Pancreas (tissue), 10 donors: Measurements from ENCODE around the gene ZNF784. TPM values are rescaled to one million over a fixed set of nuclear protein-coding genes. Genes with fewer than 3 reads are reported as not detected.
A peak's percentile ranks its signal among the peaks of the same experiment; 100 is the strongest.

Experiments used
- ATAC-seq, 4 donors: fragments of 200-7000 bp; cut with Tn5 transposase; one replicate each; pipeline versions ENCODE4 v1.8.0 to v1.9.1; 2020; ENCODE audit warnings: mild to moderate bottlenecking in 4 of 4, moderate library complexity in 4 of 4
- DNase-seq, 6 donors: peaks; one replicate each; pipeline ENCODE4 v3.0.0-alpha.2; 2020
- FAIRE-seq: peaks from 2 replicates; lab custom pipeline; 2012; peaks lifted over from hg19 to GRCh38; lab: Jason Lieb, UNC
- H3K27ac ChIP-seq, 4 donors: fragments of 200-600 bp; sonication (generic); 1 replicate in 3 of 4; 2 replicates in 1 of 4; pipeline versions ENCODE4 v1.5.0 to v1.8.0; 2020
- H3K27me3 ChIP-seq, 4 donors: fragments of 200-600 bp; one replicate each; pipeline ENCODE4 v1.8.0; 2021
- H3K36me3 ChIP-seq, 3 donors: fragments of 200-600 bp; sonication (generic) in 1 of 3; one replicate each; pipeline versions ENCODE4 v1.5.0 to v1.8.0; 2020 to 2021
- H3K4me1 ChIP-seq, 3 donors: fragments of 200-600 bp; one replicate each; pipeline ENCODE4 v1.8.0; 2021
- H3K4me3 ChIP-seq, 4 donors: fragments of 200-600 bp; sonication (generic) in 2 of 4; one replicate each; pipeline versions ENCODE4 v1.5.0 to v1.8.0; 2020 to 2021
- H3K9me3 ChIP-seq, 4 donors: fragments of 200-600 bp; one replicate each; pipeline ENCODE4 v1.8.0; 2021
- WGBS, 2 donors: extraction: QIAGEN DNeasy Blood & Tissue Kit; methylation state at CpG; one replicate each; pipeline ENCODE4 v1.1.7; 2013; 5-methylcytosine and 5-hydroxymethylcytosine counted together
- intact Hi-C, 3 donors: fragments of 100-400 bp; cut with DNase I; formaldehyde crosslinking; loops; one replicate each; pipeline versions ENCODE4 v1.11.1 to v1.14.2; 2022
- polyA plus RNA-seq, 2 donors: library from polyadenylated mRNA; stranded (reverse); fragments of 200-250 nt; gene quantifications; one replicate each; pipeline ENCODE4 v1.2.3, GENCODE V29; 2013
- total RNA-seq, 6 donors: library from RNA; stranded (reverse); fragmentation: NEBNext Ultra II Directional in 4 of 6; extraction: Animal tissue kit (Norgen Biotek cat#: 25700) in 4 of 6; gene quantifications; one replicate each; pipeline versions ENCODE4 v1.2.1 to v1.2.4, GENCODE V29; 2021 to 2023
- TF ChIP-seq, protein P1 (sequence below), 4 donors: fragments of 200-600 bp; sonication (generic) in 3 of 4; IDR thresholded peaks; one replicate each; pipeline versions ENCODE4 v1.5.0 to v1.8.0; 2021; ENCODE audit warnings: antibody characterized with exemption in 4 of 4
- donor health status: healthy with polysubstance abuse.
- donor health status: DM: no; HTN: no; CAD: no; lungs with moderate emphysema.
- donor health status: DM: no; HTN: no; CAD: no.
- donor health status: control.
- donor health status: control.
- donor health status: Bipolar disorder and iron deficiency.
- donor health status: DM: yes; HTN: yes; CAD: no.
- donor health status: DM: no; HTN: no; CAD: no.
- donor health status: DM: no; HTN: no; CAD: no.
- donor health status: DM: yes; HTN: yes; CAD: no.

The ZNF784 gene
- total and polyA plus RNA-seq, 8 donors = 3.7 to 12.9 (median 5.1) TPM

DNA sequence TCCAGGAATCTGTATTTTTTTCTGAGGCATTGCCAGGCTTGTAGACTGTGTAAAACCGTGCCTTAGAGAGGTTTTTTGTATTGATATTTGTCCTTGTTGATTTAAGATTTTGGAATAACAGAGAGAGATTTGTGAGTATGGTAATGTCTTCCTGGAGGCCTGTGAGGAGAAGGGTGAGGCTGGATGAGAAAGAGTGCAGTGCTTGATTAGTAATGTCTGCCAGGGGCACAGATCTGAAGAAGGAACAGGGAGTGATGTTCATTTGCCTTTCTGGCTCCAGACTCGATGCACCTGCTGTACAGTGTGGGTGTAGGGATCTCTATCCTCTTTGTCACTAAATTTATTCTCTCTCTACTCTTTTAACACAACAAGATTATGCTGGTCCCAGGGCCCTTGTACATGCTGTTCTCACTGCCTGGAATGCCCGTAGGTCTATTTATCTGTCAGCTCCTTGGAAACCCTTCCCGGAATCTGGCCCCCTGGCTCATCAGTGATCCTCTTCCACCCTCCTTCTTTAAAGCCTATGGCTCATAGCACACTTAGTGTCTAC is 29.3 kb downstream of the ZNF784 start:
- WGBS, 2 donors = 89% methylated on average over 4 of the region's 4 CpGs
- Histone ChIP-seq H3K4me3 (no peak overlapping the region), H3K4me1 (no peaks in the 10 kb centered on the region), H3K9me3 (no peaks in the 10 kb centered on the region), H3K27ac (no peak overlapping the region), H3K27me3 (no peaks in the 10 kb centered on the region), H3K36me3 (peaks cover 0 to 19% (median 3%) of the 10 kb centered on the region in 3 donors)
- DNase-seq = no peak
- ATAC-seq = no peak
- FAIRE-seq = no peak
- intact Hi-C loops = no loop called here
- TF ChIP-seq, protein P1, sequence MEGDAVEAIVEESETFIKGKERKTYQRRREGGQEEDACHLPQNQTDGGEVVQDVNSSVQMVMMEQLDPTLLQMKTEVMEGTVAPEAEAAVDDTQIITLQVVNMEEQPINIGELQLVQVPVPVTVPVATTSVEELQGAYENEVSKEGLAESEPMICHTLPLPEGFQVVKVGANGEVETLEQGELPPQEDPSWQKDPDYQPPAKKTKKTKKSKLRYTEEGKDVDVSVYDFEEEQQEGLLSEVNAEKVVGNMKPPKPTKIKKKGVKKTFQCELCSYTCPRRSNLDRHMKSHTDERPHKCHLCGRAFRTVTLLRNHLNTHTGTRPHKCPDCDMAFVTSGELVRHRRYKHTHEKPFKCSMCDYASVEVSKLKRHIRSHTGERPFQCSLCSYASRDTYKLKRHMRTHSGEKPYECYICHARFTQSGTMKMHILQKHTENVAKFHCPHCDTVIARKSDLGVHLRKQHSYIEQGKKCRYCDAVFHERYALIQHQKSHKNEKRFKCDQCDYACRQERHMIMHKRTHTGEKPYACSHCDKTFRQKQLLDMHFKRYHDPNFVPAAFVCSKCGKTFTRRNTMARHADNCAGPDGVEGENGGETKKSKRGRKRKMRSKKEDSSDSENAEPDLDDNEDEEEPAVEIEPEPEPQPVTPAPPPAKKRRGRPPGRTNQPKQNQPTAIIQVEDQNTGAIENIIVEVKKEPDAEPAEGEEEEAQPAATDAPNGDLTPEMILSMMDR (IDR thresholded peaks at IDR 0.05) = no peak

DNA sequence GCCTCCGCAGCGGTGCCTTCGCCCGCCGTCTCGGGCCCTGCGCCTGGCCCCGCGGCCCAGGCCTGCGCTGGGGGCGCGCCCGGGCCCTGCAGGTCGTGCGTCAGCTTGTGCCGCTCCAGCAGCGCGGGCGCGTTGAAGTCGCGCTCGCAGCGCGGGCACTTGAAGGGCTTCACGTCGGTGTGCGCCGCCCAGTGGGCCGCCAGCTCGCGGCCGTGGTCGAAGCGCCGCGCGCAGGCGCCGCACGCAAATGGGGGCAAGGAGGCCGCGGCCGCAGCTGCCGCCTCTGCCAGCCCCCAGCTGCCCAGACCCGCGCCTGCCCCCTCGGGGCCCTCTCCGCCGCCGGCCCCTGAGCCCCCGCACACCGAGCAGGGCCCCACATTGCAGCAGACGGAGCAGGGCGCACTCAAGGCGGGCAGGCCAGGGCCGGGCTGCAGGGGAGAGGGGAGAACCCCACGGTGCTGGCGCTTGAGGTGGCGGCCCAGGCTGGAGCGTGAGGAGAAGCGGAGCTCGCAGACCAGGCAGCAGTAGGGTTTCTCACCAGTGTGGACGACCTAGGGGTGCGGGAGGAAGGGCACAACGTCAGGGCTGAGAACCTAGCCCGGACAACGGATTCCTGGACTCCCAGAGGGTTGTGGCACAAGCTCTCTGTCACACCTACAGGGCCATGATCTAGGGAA is 31.1 kb downstream of the ZNF784 start:
- ATAC-seq (no peak), DNase-seq (peak in 3 of 6 donors; percentile 8 to 69 (median 42)), FAIRE-seq (no peak)
- intact Hi-C loops = no loop called here
- WGBS, 2 donors = 88 to 89% methylated on average over 61 to 68 of the region's 68 CpGs
- H3K4me3 ChIP-seq = no peak overlapping the region
- H3K4me1 ChIP-seq = no peaks in the 10 kb centered on the region
- TF ChIP-seq, protein P1 (IDR thresholded peaks at IDR 0.05) = no peak
- H3K36me3 ChIP-seq = peaks cover 0 to 19% (median 3%) of the 10 kb centered on the region in 3 donors
- no peak overlapping the region for H3K27ac ChIP-seq
- H3K27me3 ChIP-seq = no peaks in the 10 kb centered on the region
- H3K9me3 ChIP-seq = no peaks in the 10 kb centered on the region

DNA sequence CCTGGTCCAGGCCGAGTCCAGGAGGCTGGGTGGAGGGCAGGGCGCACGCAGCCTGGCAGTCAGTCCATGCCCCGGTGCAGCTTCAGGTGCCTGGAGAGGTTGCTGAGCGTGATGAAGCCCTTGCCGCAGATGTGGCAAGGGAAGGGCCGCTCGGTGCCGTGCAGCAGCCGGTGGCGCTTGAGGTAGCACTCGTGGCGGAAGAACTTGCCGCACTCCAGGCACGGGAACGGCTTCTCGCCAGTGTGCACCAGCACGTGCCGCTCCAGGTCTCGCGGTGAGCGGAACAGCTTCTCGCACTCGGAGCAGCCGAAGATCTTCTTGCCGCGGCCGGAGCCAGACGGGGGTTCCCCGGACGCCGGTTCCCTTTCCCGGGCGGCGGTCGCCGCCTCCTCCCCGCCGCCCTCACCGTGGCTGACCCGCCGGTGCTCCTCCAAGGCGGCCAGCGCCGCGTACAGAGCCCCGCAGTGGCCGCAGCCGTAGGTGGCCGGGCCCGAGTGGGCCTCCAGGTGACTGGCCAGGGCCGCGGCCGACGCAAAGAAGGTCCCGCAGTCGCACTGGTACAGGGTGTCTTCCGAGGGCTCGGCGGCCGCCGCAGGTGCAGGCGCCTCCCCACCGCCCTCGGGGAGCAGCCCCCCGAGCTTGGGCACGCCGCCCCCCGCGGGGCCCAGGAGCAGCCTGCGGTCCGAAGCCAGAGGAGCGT is 31.8 kb downstream of the ZNF784 start:
- peaks cover 0 to 19% (median 3%) of the 10 kb centered on the region in 3 donors for H3K36me3 ChIP-seq
- H3K4me3 ChIP-seq = no peak overlapping the region
- no peaks in the 10 kb centered on the region for H3K4me1 ChIP-seq
- TF ChIP-seq, protein P1 (IDR thresholded peaks at IDR 0.05) = no peak
- no peak for FAIRE-seq
- no peaks in the 10 kb centered on the region for H3K27me3 ChIP-seq
- 91 to 95% methylated on average over 56 to 73 of the region's 73 CpGs for WGBS, 2 donors
- H3K27ac ChIP-seq = no peak overlapping the region
- peak in 3 of 6 donors; percentile 10 to 65 (median 42) for DNase-seq
- no peaks in the 10 kb centered on the region for H3K9me3 ChIP-seq
- no peak for ATAC-seq
- intact Hi-C loops = no loop called here

DNA sequence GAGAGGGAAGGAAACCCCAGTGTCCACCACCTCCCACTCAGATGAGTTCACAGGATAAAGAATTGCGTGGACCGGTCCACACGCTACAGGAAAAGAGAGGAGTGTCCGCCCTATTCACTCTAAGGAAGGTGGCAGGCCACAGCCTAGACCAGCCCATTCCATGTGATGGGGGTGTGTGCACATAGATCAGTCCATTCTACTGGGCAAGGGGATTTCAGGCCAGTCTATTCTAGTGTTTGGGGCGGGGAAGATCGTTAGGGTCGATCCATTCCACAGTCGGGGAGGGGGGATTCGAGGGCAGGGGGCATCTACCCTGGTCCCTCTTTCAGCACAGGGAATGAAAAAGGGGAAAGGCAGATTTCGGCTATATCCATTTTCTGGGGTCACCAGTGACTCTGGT is 32.8 kb downstream of the ZNF784 start:
- ATAC-seq (no peak), FAIRE-seq (no peak), DNase-seq (no peak)
- no peaks in the 10 kb centered on the region for H3K9me3 ChIP-seq
- H3K4me1 ChIP-seq = peaks cover 4 to 5% (median 4%) of the 10 kb centered on the region in 3 donors
- no peak overlapping the region for H3K27ac ChIP-seq
- no peaks in the 10 kb centered on the region for H3K27me3 ChIP-seq
- H3K36me3 ChIP-seq = peaks cover 0 to 17% (median 3%) of the 10 kb centered on the region in 3 donors
- WGBS, 2 donors = 76 to 77% methylated on average over 10 of the region's 10 CpGs
- TF ChIP-seq, protein P1 (IDR thresholded peaks at IDR 0.05) = no peak
- intact Hi-C loops = no loop called here
- H3K4me3 ChIP-seq = no peak overlapping the region
